Activated naive CD4-positive, alpha-beta T cell treated with anti-CD3 and anti-CD28 coated beads, Interleukin-2, amount 50 U/mL, for 16 hours (primary cell): ENCODE results near the gene METRNL.

ENCODE experiments used
- DNase-seq: peaks from one replicate; pipeline ENCODE4 v3.0.0-alpha.2; 2020

METRNL gene

GRCh38 chr17:83081684-83082201 is 2.3 kb downstream of the METRNL start:
- no peak for DNase-seq

GRCh38 chr17:83082424-83082823 is 3.0 kb downstream of the METRNL start:
- DNase-seq = no peak

- DNase-seq = no peak
Observed at GRCh38 chr17:83082909-83083367, 3.5 kb downstream of the METRNL start.

- no peak for DNase-seq
Observed at GRCh38 chr17:83083368-83084201, 4.2 kb downstream of the METRNL start.

- DNase-seq = no peak
Observed at GRCh38 chr17:83084214-83084613, 4.8 kb downstream of the METRNL start.

- no peak for DNase-seq
Observed at GRCh38 chr17:83084621-83085056, 5.2 kb downstream of the METRNL start.

- DNase-seq = no peak
Observed at GRCh38 chr17:83085103-83085502, 5.7 kb downstream of the METRNL start.

- DNase-seq = no peak
Observed at GRCh38 chr17:83085526-83086198, 6.3 kb downstream of the METRNL start.

- DNase-seq = no peak
Observed at GRCh38 chr17:83086199-83086880, 6.9 kb downstream of the METRNL start.

- DNase-seq = no peak
Observed at GRCh38 chr17:83086907-83087787, 7.7 kb downstream of the METRNL start.

- no peak for DNase-seq
Observed at GRCh38 chr17:83087788-83088360, 8.5 kb downstream of the METRNL start.

GRCh38 chr17:83088451-83088850 is 9.0 kb downstream of the METRNL start:
- no peak for DNase-seq

- DNase-seq = no peak
Observed at GRCh38 chr17:83088909-83089308, 9.5 kb downstream of the METRNL start.

GRCh38 chr17:83089328-83090132 is 10.1 kb downstream of the METRNL start:
- no peak for DNase-seq

GRCh38 chr17:83090444-83091256 is 11.2 kb downstream of the METRNL start:
- DNase-seq = no peak

- DNase-seq = no peak
Observed at GRCh38 chr17:83091257-83092141, 12.1 kb downstream of the METRNL start.

- DNase-seq = no peak
Observed at GRCh38 chr17:83092186-83092585, 12.8 kb downstream of the METRNL start.

GRCh38 chr17:83092931-83093330 is 13.5 kb downstream of the METRNL start:
- no peak for DNase-seq

GRCh38 chr17:83093506-83093905 is 14.1 kb downstream of the METRNL start:
- no peak for DNase-seq
